ENCODE data around the gene TXLNG. TPM values are rescaled to one million over a fixed set of nuclear protein-coding genes. Genes with fewer than 3 reads are reported as not detected.

TXLNG gene
- total RNA-seq, 1 donor from 2014 or later, result 37.1 TPM

- H3K4me1 ChIP-seq, result peaks cover 2% of the 10 kb centered on the region
- no peak overlapping the region for H3K4me2 ChIP-seq
- H4K20me1 ChIP-seq (ENCODE audit: low read depth), result no peaks in the 10 kb centered on the region
- H3K79me2 ChIP-seq (ENCODE audit: low read depth), result no peaks in the 10 kb centered on the region
- Mint-ChIP-seq H3K36me3 (peaks cover 9% of the 10 kb centered on the region), H3K27me3 (ENCODE audit: insufficient read depth, low read depth) (no peaks in the 10 kb centered on the region), H3K9me3 (no peaks in the 10 kb centered on the region), H3K4me1 (no peaks in the 10 kb centered on the region), H3K27ac (no peak overlapping the region), H3K4me3 (no peak overlapping the region)
- H3K36me3 ChIP-seq, result peaks cover 5% of the 10 kb centered on the region
- H3K4me3 ChIP-seq, result no peak overlapping the region
- H3K9me3 ChIP-seq (ENCODE audit: low read depth), result no peaks in the 10 kb centered on the region
- peaks cover 10% of the 10 kb centered on the region for H3F3A ChIP-seq (ENCODE audit: low read depth)
- no peak for DNase-seq (ENCODE audit: low spot score)
- H3K9ac ChIP-seq, result no peak overlapping the region
- H2AFZ ChIP-seq (replicated peaks), result no peak overlapping the region
- no peak for TF ChIP-seq EZH2phosphoT487 (IDR thresholded peaks at IDR 0.05)
- TF ChIP-seq CTCF (IDR thresholded peaks at IDR 0.05), result no peak
- no peak for TF ChIP-seq EZH2 (IDR thresholded peaks at IDR 0.05)
- no peaks in the 10 kb centered on the region for H3K27me3 ChIP-seq
- no peak overlapping the region for H3K27ac ChIP-seq
Observed at GRCh38 chrX:16827225-16827624, 41.0 kb downstream of the TXLNG start.

- Histone ChIP-seq H3K4me1 (peaks cover 3% of the 10 kb centered on the region), H2AFZ (replicated peaks) (no peak overlapping the region), H3K79me2 (ENCODE audit: low read depth) (no peaks in the 10 kb centered on the region), H3K4me3 (no peak overlapping the region), H3F3A (ENCODE audit: low read depth) (peaks cover 13% of the 10 kb centered on the region), H4K20me1 (ENCODE audit: low read depth) (no peaks in the 10 kb centered on the region), H3K9me3 (ENCODE audit: low read depth) (no peaks in the 10 kb centered on the region), H3K27ac (no peak overlapping the region), H3K4me2 (no peak overlapping the region), H3K9ac (no peak overlapping the region), H3K27me3 (no peaks in the 10 kb centered on the region), H3K36me3 (no peaks in the 10 kb centered on the region)
- H3K4me3 Mint-ChIP-seq, result no peak overlapping the region
- H3K27ac Mint-ChIP-seq, result no peak overlapping the region
- no peaks in the 10 kb centered on the region for H3K9me3 Mint-ChIP-seq
- no peaks in the 10 kb centered on the region for H3K4me1 Mint-ChIP-seq
- no peak for DNase-seq (ENCODE audit: low spot score)
- peaks cover 2% of the 10 kb centered on the region for H3K36me3 Mint-ChIP-seq
- no peaks in the 10 kb centered on the region for H3K27me3 Mint-ChIP-seq (ENCODE audit: insufficient read depth, low read depth)
- no peak for TF ChIP-seq EZH2 (IDR thresholded peaks at IDR 0.05)
- no peak for TF ChIP-seq CTCF (IDR thresholded peaks at IDR 0.05)
- no peak for TF ChIP-seq EZH2phosphoT487 (IDR thresholded peaks at IDR 0.05)
Observed at GRCh38 chrX:16828124-16828908, 42.0 kb downstream of the TXLNG start.

GRCh38 chrX:16832301-16832700, 46.0 kb downstream of the TXLNG start:
- no peak overlapping the region for H3K27ac Mint-ChIP-seq
- no peak overlapping the region for H3K4me3 Mint-ChIP-seq

More at GRCh38 chrX:16832301-16832700, 46.0 kb downstream of the TXLNG start:
- Histone ChIP-seq H4K20me1 (ENCODE audit: low read depth) (no peaks in the 10 kb centered on the region), H3K4me2 (no peak overlapping the region), H3F3A (ENCODE audit: low read depth) (peaks cover 16% of the 10 kb centered on the region), H3K9ac (no peak overlapping the region), H3K27ac (peak overlapping the region; percentile 3), H3K27me3 (no peaks in the 10 kb centered on the region), H3K9me3 (ENCODE audit: low read depth) (no peaks in the 10 kb centered on the region), H2AFZ (replicated peaks) (no peak overlapping the region), H3K4me3 (no peak overlapping the region), H3K79me2 (ENCODE audit: low read depth) (no peaks in the 10 kb centered on the region), H3K36me3 (no peaks in the 10 kb centered on the region), H3K4me1 (peaks cover 19% of the 10 kb centered on the region)
- peaks cover 12% of the 10 kb centered on the region for H3K36me3 Mint-ChIP-seq
- H3K4me1 Mint-ChIP-seq, result peaks cover 16% of the 10 kb centered on the region
- TF ChIP-seq EZH2 (IDR thresholded peaks at IDR 0.05) (no peak), CTCF (IDR thresholded peaks at IDR 0.05) (no peak), EZH2phosphoT487 (IDR thresholded peaks at IDR 0.05) (no peak)
- H3K9me3 Mint-ChIP-seq, result no peaks in the 10 kb centered on the region
- DNase-seq (ENCODE audit: low spot score), result no peak
- no peaks in the 10 kb centered on the region for H3K27me3 Mint-ChIP-seq (ENCODE audit: insufficient read depth, low read depth)
